Germinal center (tissue), 1 donor: ENCODE measurements around the gene MEAK7.

Experiments
- DNase-seq: peaks from one replicate; pipeline ENCODE4 v3.0.0; 2012; ENCODE audit warnings: mixed read lengths, low spot score

The MEAK7 gene

GRCh38 chr16:84486551-84487235, 17.8 kb downstream of the MEAK7 start:
- DNase-seq: no peak

DNA sequence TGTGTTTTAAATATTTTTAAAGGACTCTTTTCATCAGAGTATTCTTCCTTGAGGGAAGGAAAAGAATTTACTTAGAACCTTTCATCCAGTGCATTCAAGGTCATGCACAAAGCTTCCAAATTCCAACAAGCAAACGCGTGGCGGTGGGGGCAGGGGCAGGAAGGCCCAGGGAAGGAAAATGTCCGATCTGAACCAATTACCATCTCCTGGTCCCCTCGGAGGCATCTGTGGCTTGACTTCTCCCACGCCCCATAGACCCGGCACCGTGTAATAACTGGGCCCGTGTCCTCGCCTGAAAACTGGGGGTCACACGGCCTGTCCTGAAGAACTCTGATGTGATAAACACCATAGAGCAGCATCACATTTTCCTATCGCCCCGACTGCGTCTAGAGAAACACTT, 18.3 kb downstream of the MEAK7 start:
- DNase-seq: no peak

DNA sequence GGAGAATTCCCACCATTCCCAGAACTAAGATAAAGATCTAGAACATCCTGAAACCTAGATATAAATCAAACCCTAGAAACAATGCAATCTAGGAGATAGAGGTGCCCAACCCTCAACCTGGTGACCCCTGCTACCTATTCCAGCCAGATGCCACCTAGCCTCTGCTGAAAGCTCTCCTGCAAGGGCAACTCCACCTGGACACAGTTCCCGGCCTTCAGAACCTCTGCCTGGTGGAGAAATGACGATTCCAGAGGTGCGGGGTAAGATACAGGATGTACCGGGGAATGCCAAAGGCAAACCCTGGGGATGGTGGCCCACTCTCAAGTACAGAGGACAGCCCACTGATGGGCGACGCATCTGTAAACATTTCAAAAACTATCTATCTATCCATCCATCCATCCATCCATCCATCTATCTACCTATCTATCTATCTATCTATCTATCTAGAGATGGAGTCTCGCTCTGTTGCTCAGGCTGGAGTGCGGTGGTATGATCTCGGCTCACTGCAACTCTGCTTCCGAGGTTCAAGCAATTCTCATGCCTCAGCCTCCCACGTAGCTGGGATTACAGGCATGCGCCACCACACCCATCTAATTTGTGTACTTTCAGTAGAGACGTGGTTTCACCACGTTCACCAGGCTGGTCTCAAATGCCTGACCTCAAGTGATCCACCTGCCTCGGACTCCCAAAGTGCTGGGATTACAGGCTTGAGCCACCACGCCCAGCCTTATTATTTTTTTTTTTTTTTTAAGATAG, 19.0 kb downstream of the MEAK7 start:
- no peak for DNase-seq

- DNase-seq: no peak
Observed at GRCh38 chr16:84484579-84485254, 19.7 kb downstream of the MEAK7 start.

GRCh38 chr16:84483882-84484565, 20.4 kb downstream of the MEAK7 start:
- no peak for DNase-seq

- DNase-seq: no peak
Observed at GRCh38 chr16:84482951-84483881, 21.2 kb downstream of the MEAK7 start.

GRCh38 chr16:84482001-84482891, 22.2 kb downstream of the MEAK7 start:
- DNase-seq: no peak

GRCh38 chr16:84481051-84481735, 23.3 kb downstream of the MEAK7 start:
- DNase-seq: no peak

GRCh38 chr16:84479716-84480450, 24.6 kb downstream of the MEAK7 start:
- no peak for DNase-seq

DNA sequence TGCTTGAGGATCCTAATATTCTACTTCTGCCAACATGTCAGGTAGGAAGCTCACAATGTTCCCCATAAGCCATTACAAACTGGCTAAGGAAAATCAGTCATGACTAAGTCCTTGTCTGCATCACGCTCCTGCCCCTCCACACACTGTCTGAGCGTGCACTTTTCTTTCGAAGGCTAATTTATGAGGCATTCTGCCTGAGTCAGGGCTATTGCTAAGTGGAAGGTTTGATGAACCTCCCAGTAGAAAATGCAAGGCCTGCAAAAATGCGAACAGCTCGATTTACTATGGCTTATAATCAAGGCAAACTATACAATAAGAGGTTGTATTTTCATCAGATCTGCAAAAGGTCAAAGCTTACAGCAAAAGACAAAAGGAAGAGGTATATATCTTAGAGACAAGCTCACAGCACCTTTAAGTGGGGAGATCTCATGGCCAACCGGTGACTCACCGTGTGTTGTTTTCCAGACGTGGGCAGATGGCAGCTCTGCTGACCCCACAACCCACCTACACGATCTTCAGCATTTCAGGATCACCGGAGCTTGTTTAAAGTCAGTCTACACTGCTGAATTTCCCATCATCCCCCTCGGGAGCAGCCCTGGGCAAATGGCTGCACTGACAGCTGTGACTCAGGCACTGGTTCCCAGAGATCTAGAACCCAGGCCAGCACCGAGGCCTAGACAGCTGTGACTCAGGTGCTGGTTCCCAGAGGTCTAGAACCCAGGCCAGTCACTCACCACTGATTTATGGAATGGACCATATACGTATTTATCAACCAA, 26.1 kb downstream of the MEAK7 start:
- no peak for DNase-seq

DNA sequence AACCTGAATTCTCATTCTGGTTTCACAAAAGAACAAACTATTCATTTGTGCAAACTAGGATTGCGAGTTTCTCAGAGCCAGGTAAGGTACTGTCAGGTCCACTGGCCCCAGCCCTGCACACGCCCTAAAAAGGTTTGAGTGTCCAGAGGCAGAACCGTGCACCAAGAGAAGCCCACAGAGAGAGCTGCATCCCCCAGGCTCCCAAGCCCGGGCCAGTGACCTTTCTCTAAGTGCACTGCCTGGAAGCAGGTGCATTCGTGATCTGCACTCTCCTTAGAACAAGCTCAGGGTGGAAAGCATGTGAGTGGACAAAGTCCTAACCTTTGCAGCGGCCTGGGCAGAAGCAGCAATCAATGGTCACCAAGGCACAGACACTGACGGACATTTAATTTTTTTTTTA, 26.8 kb downstream of the MEAK7 start:
- DNase-seq: no peak

- no peak for DNase-seq
Observed at GRCh38 chr16:84476401-84476800, 28.1 kb downstream of the MEAK7 start.

DNA sequence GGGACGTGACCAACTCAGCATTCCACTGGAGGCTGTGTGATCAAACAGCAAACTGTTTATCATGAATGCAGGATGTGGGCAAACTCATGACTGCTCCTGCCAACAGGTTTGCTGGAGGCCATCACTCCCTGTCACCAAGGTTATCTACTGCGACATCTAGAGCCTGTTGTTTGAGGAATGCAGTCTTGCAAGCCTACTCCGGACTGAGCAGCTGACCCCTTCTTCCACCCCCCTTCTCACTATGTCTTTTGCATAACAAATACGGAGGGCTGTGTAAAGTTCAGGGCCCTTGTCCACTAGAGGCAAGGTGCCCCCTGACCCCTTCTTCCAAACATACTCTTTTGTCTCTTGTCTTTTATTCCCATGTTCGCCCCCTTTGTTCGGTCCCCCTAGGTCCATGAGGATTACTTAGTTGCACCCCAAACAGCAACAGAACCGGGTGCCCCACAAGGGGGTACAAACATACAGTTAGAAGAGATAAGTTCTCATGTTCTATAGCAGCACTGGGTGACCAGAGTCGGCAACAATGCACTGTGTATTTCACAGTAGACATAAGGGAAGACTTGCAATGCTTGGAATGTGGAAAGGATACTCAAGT, 28.7 kb downstream of the MEAK7 start:
- no peak for DNase-seq

GRCh38 chr16:84471966-84472365, 32.5 kb downstream of the MEAK7 start:
- DNase-seq: no peak

- DNase-seq: no peak
Observed at GRCh38 chr16:84471316-84471715, 33.1 kb downstream of the MEAK7 start.

- no peak for DNase-seq
Observed at GRCh38 chr16:84467709-84468108, 36.8 kb downstream of the MEAK7 start.

DNA sequence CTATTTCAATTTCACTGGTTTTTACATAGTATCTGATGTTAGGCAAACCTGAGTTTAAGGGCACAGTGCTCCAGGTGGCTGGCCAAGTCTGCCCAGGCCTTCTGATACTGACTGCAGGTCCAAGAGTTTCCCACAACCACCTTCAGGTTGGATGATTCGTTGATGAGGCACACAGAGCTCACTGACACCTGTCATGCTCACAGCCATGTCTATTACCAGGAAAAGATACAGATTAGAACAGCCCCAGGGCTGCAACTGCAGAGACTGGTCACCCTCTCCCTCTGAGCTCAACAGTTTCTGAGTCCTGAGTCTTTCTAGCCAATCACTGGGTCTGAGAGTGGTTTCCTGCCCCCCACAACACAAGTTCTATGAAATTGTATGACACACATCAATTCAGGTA, 37.2 kb downstream of the MEAK7 start:
- DNase-seq: no peak

- no peak for DNase-seq
Observed at GRCh38 chr16:84466692-84467091, 37.8 kb downstream of the MEAK7 start.
